GM19395 (cell line): ENCODE data around the gene CLIC2.
A peak's percentile ranks its signal among the peaks of the same experiment; 100 is the strongest.
"Not testable (repeated sequence)": the region's sequence is repeated elsewhere in the genome, so short reads cannot be mapped to it uniquely, and the experiment has no call there.

ENCODE experiments used
- ATAC-seq: cut with Tn5 transposase; IDR thresholded peaks from one replicate; pipeline ENCODE4 v1.9.1; 2021; ENCODE audit warnings: mild to moderate bottlenecking, moderate library complexity; ENCODE audit not compliant: unreplicated experiment

CLIC2 gene

GRCh38 chrX:155334486-155335336 lies at the start of gene CLIC2:
TSS of gene CLIC2 (minus strand) at chrX:155334614. CDS start at chrX:155334427, 187 bp downstream.
- no peak for ATAC-seq

GRCh38 chrX:155382529-155382967 lies 48.1 kb upstream of the CLIC2 start:
- ATAC-seq = peak; percentile 53

- ATAC-seq = peak; percentile 84
Observed at GRCh38 chrX:155381843-155382528, 47.6 kb upstream of the CLIC2 start, which contains the start of gene F8A2. TSS of gene F8A2 (plus strand) at chrX:155382095. CDS start at chrX:155382115, 20 bp downstream.

GRCh38 chrX:155379802-155380201 lies 45.4 kb upstream of the CLIC2 start:
- ATAC-seq = not testable (repeated sequence)

GRCh38 chrX:155373777-155374458 lies 39.5 kb upstream of the CLIC2 start:
- ATAC-seq = peak; percentile 70

GRCh38 chrX:155363712-155364111 lies 29.3 kb upstream of the CLIC2 start:
- ATAC-seq = not testable (repeated sequence)

- not testable (repeated sequence) for ATAC-seq
Observed at GRCh38 chrX:155349448-155349847, 15.0 kb upstream of the CLIC2 start.

DNA sequence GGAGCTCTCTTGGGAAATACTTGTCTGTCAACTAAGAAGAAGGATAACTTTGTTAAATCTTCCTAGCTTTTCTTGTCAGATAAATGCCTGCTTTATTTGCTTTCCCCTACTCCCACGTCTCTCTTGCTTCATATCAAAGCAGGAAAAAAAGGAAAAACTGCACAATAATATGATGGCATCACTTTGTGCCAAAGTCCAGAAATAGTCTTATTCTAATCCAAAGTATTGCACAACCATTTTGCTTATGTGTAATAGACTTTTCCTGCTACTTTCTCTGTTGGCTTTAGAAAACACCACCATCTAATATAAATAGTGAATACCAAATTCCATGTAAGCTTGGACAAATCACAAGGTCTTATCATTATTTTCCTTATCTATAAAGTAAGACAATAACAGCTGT lies 11.3 kb upstream of the CLIC2 start:
- ATAC-seq = not testable (repeated sequence)

DNA sequence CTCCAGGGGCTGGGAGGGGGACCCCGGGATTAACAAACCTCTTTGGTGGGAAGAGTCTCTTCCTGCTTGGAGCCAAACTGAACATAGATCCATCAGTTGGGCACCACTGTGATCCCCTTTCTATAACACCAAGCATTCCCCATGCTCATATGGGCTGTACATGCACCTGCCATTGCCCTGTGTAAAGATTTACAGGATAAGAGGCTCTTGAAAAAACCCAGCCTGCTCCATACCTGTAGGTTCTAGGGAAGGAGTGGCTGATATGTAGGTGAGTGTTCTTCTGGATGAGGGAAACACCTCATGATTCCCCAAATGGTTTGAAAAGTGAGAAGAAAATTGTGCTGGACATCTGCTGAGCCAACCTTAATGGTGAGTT lies 911 bp upstream of the CLIC2 start:
- ATAC-seq = not testable (repeated sequence)

- ATAC-seq = no peak
Observed at GRCh38 chrX:155333544-155334100, 792 bp downstream of the CLIC2 start.

DNA sequence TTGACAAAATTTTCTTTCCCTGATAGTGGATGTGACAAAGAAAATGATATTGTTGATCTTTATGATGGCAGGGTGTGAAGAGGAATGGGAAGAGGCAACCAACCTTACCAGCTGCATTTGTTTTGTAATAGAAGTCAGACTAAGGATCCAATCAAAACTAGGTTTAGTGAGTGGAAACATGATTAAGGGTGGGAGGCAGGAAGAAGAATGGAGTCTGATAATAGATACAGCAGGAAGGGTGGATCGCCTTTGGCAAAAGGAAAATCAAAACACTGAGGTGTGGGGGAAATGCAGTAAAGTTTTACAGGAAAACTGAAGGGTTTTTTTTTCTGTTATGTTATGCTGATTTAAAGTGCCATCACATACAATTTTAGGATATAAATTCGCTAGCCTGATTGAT lies 3.4 kb downstream of the CLIC2 start:
- no peak for ATAC-seq

DNA sequence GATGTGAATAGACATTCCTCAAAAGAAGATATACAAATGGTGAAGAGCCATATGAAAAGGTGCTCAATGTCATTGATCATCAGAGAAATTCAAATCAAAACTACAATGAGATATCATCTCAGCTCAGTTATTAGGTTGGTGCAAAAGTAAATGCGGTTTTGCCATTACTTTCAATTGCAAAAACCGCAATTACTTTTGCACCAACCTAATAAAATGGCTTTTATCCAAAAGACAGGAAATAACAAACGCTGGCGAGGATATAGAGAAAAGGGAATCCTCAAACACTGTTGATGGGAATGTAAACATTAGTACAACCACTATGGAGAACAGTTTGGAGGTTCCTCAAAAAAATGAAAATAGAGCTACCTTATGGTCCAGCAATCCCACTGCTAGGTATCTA lies 5.1 kb downstream of the CLIC2 start:
- no peak for ATAC-seq

DNA sequence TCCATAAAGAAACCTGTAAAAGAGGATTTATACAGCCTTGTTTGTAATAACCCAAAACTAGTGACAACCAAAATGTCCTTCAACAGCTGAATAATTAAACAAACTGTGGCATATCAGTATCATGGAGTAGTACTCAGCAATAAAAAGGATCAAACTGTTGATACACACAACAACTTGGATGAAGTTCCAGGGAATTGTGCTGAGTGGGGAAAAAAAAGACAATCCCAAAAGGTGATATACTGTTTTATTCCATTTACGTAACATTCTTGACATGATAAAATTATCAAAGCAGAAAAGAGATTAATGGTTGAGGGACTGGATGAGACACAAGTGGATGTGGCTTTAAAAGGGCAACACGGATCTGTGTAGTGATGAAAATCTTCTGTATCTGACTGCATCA lies 7.8 kb downstream of the CLIC2 start:
- no peak for ATAC-seq

DNA sequence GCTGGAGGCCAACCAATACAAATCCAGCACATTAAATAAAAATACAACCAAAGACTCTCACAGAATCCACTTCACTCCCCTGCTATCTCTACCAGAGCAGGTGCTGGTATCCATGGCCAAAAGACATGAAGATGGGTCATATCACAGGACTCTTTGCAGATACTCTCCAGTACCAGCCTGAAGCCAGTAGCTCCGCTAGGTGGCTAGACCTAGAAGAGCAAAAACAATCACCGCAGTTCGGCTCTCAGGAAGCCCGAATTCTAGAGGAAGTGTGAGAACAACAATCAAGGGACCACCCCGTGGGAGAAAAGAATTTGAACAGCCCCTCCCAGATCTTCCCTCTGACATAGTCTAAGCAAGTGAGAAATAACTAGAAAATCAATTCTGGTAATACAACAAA lies 20.2 kb downstream of the CLIC2 start:
- no peak for ATAC-seq

GRCh38 chrX:155313766-155314165 lies 20.6 kb downstream of the CLIC2 start:
- ATAC-seq = no peak

DNA sequence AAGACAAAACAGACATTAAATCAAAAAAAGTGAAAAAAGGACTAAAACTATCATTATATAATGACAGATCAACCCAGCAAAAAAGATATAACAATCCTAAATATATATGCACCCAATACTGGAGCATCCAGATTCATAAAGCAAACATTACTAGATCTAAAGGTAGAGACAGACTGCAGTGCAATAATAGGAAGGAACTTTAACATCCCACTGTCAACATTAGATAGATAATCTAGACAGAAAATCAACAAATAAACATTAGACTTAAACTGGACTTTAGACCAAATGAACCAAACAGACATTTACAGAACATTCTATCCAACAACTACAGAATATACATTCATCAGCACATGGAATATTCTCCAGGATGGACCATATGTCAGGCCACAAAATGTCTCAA lies 40.6 kb downstream of the CLIC2 start:
- ATAC-seq = no peak

DNA sequence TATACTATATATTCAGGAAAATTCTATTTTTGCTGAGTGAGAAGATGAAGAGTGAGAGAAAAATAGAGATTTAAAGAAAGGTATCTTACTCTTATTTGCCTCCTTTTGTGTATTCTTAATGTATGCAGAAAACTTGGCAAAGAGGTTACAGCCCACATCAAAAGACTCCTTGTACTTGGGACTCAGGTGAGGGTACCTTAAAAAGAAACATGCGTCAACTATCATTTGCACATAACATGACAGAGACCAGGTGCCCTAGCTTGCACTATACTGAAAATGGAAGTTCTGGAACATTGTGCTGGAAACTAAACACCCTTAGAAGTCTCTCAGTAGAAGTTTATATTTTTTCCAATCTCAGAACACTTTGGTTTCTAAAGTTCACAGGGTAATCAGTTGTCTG lies 54.5 kb downstream of the CLIC2 start:
- ATAC-seq = no peak

GRCh38 chrX:155270969-155271368 lies 63.4 kb downstream of the CLIC2 start:
- no peak for ATAC-seq

DNA sequence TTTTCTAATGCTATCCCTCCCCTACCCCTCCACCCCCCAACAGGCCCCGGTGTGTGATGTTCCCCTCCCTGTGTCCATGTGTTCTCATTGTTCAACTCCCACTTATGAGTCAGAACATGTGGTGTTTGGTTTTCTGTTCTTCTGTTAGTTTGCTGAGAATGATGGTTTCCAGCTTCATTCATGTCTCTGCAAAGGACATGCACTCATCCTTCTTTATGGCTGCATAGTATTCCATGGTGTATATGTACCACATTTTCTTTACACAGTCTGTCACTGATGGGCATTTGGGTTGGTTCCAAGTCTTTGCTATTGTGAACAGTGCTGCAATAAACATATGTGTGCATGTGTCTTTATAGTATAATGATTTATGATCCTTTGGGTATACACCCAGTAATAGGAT lies 66.4 kb downstream of the CLIC2 start:
- not testable (repeated sequence) for ATAC-seq

GRCh38 chrX:155266439-155266838 lies 68.0 kb downstream of the CLIC2 start:
- no peak for ATAC-seq
